T-helper 9 cell (primary cell): ENCODE measurements around the gene CA12.
"Not testable (repeated sequence)": the region's sequence is repeated elsewhere in the genome, so short reads cannot be mapped to it uniquely, and the experiment has no call there.

Source experiments
- DNase-seq: peaks from one replicate; pipeline ENCODE4 v3.0.0-alpha.2; 2020

Gene CA12

DNA sequence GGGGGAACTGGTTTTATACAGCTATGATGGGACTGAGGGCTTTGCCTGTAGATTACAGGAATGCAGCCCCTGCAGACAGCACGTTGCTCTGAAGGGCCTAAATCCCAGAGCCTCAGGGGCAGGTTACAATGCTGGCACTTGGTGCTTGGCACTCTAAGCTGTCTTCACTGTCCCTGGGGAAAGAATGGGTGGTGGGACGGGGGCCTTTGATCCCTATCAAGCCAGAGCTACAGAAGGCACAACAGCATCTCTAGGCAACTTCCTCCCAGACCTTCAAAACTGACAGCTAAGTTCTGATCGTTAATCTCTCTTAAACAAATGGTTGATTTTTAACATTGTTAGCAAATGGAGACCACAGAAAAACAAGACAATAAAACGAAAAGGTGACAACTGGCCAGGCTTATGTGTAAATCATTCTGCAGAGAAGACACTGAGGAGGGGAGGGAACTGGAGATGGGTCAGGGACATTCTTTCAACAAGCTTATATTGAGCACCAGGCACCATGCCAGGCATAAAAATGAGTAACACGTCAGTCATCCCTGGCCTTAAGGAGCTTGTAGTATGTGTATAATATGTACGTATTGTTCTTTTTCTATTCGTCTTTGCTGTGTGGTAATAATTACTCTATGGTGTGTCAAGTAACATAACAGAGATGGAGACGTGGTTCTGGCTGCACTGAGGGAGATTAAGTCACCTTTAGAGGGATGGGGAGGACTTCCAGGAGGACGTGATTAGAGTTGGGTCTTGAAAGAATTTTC lies 49.1 kb downstream of the CA12 start:
- no peak for DNase-seq

DNA sequence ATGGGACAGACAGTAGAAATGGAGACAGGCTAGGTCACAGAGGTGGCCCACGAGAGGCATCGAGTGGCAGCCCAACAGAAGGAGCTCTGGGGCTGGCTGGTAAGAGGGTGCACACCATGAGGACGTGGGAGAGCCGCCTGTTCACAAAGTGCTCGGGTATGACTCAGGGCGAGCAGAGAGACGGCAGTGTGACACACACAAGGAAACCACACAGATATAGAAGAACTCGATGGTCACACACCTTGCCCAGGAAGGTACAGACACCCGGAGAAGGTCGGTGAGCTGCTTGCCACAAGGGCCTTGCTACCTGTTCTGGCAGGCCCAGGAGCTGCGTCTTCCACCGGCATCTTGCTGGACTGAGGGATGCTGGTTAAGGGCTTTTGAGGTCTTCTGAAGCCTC lies 50.2 kb downstream of the CA12 start:
- DNase-seq, result no peak

DNA sequence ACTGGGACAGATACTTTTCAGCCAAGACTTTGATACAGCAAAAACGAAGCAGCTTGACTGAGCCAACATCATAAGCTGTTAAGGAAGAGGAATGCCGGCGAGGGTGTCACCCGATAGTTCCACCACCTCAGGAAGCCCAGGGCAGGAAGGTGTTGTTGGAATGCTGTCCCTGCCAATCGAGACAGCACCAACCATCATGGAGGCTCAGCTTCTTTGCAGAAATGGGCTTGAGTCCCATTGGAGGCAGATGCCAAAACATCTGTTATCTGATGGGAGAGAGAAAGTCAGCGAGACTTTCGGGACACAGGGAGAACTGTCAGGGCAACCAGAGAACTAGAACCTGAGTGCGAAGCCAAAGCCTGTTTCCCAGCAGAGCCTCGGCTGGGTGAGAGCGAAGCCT lies 50.7 kb downstream of the CA12 start:
- no peak for DNase-seq

DNA sequence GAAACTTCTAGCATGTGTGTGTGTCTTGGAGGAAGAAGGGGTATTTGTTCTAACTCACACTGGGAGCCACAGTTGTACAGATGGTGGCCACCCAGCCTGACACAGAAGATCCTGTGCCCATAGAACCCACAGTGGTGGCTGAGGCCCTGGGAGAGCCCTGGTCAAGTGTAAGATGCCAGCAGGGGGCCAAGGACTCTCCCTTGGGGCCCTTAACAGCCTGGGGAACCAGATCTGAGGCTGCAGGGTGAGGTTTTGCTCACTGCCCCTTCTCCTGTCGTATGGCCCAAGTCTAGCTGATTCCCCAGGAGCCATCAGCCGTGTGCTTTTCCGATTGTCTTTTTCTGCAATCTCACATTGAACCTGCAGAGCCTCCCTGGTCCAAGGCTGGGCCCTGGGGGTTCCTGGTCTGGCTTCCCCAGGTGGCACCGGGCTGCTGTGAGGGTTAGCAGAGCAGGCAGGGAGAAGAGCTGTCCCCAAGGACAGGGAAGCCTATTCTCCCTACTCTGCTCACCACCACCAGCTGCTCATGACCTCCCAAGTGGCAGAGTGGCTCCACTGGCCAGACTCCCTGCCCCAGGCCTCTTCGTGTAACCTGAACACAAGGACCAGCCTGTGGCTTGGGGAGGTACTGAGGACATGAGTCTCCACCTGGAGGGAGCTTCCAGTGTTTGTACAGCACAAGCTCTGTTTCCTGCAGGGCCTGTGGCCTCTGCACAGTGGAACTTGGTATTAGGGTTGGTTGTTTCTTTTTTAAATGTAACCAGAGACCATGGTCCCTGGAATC lies 51.9 kb downstream of the CA12 start:
- DNase-seq, result no peak

DNA sequence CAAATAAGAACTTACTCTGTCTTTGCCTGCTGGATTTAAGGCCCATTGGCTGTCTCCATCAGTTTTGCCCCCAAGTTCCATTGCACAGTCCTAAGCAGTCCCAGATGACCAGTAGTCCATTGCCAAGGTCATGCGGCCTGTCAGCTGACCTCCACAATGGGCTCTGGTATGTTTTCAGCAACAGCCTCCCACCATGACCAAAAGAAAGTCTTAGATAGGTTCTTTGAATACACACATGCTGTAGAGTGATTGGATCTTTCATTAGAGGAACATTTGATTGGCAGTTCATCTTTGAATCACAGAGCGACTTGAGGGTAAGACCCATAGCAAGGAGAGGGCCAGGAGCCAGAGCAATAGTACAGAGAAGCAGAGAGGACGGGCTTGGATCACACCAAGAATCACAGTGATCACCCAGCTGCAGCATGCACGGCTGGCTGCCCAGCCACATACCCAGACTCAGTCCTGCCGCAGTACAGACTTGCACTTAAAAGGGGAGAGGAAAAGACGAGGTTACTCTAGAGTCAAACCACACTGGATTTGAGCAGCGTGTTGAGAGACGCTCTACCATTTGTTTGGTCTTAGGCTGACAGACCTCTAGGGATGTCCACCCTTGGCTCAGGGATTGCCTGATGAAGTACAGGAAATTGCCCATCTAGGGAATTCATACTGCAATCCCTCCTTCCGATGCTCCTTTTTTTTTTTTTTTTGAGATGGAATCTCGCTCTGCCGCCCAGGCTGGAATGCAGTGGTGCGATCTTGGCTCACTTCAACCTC lies 53.8 kb downstream of the CA12 start:
- no peak for DNase-seq

DNA sequence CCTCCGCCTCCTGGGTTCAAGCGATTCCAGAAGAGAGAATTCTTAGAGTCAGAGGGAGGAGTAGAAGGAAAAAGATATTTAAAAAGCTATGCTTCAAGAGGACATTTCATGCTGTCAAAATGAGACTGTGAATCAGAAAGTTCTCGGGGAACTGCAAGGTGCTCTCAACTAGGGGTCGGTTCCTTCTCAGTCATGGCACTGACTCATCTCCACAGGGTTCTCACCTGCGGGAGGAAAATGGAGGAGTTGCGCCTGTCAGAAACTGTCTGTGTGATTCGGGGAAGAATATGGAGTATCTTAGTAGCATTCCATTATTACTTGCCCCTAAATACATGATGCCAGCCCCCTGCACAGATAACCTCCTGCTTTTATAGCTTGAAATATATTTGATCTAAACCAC lies 56.9 kb downstream of the CA12 start:
- no peak for DNase-seq

DNA sequence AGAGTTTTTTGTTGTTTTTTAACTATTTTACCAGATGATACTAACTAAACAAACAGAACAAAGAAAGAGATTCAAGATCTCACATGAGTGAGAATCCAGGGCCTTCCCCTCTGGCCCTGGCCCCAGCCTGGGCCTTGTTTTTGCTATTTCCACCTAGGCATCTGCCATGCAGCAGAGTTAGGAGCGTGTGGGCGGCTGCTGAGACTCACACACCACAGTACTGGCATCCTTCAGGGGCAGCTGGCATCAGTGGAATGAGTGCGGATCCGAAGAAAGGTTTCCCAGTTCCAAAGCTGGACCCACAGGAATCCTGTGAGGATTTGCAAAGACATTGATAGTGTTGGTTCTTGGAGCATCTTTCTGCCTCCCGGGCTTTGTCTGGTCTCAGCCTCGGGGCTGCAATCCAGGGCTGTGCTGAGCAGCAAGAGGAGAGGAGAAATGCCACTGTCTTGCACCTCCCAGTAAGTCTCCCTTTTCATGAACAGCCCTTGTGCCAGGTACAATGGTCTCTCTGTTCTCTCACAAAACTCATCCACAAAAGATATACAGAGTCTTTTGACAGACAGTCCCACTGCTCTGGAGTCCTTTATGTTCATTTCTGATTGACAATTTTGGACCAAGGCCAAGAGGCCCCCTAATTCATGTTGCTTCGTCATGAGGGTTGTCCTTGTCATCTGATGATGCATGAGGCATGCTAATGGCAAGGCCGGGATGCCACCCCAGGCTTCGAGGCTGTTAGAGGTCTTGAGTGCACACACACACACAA lies 57.7 kb downstream of the CA12 start:
- no peak for DNase-seq

DNA sequence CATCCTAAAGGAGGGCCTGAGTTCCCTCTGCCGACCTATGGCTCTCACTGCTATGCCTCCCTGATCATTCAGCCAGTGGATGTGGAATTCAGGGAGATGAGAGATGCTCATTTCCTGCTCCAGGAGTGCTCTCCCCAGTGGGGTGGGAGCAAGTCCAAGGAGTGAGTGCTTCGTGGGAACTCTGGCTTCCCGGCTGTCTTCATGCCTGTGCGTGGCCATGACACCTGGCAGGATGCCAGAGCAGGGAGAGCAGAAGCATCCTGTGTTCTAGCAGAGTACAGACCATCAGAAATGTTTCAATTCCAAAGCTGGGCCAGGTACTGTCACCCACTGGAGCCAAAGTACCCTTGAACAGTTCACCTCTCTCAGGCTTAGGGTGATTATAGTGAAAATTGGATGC lies 59.1 kb downstream of the CA12 start:
- no peak for DNase-seq

DNA sequence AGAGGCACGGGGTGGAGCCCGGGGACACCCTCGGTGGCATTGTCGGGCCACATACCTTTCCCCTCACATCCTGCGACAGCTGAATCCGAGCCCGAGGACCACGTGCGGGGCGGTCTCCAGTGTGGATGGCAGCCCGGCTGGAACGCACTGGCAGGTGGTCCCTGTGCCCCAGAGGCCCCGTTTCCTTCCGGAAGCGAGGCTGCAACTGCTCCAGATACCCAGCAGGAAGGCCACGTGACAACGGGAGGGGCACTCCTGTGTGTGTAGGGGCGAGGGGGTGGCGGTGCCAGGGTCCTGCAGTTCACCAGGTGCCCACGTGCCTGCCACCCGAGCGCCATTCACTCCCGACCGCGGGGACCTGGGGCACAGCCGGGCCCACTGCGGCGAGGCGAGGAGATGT lies 60.2 kb downstream of the CA12 start:
- no peak for DNase-seq

DNA sequence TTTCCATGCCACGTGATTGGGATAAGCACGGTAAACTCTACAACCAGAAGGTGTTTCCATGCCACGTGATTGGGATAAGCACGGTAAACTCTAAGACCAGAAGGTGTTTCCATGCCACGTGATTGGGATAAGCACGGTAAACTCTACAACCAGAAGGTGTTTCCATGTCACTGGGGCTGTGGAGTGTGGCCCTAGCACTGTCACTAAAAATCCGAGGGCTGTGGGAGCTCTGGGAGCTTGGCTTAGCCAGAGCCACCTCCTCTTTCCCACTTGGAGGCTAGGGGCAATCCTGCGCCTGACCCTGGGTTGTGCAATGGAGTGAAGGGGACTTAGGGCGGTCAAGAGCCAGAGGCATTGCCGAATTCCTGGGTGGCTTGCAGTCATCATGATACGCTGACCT lies 60.7 kb downstream of the CA12 start:
- not testable (repeated sequence) for DNase-seq

DNA sequence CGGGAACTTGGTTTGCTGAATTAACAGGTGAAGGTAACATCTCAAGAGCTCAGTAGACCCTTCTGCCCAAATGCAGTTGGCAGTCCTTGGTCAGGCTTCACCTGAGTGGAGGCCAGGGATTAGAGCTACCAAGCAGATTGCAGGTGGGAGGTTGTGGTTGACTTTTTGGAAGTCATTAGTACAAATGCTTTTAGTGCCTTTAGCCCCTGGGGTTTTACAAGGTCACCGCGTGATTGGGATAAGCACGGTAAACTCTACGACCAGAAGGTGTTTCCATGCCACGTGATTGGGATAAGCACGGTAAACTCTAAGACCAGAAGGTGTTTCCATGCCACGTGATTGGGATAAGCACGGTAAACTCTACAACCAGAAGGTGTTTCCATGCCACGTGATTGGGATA lies 61.2 kb downstream of the CA12 start:
- not testable (repeated sequence) for DNase-seq

DNA sequence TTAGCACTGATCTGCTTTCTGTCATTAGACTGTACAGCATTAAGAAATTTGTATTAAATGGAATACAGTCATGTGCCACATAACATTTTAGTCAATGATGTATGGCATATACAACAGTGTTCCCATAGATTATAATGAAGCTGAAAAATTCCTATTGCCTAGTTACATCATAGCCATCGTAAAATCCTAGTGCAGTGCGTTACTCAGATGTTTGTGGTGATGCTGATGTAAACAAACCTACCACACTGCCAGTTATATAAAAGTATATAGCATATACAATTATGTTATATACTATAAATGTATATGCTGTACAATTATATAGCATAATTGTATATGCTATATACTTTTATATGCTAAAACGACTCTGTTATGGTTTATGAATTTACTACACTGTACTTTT lies 62.6 kb downstream of the CA12 start:
- no peak for DNase-seq

DNA sequence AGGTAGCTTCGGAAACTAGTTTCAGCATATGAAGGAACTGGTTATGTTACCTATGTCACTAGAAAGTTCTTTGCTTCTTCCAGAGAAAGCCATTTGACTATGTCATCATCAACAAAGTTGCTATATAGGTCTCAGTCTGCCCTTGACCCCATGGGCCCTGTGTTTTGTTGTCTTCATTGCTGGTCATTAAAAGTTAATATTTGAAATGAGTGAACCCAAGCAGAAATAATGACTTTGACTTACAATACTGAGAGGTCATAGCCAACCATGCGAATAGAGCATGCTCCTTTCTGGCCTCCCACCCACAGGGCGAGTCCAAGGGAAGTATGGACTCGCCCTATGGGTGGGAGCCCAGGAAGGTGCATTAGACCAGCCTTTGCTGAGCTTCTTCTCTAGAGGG lies 63.3 kb downstream of the CA12 start:
- no peak for DNase-seq

DNA sequence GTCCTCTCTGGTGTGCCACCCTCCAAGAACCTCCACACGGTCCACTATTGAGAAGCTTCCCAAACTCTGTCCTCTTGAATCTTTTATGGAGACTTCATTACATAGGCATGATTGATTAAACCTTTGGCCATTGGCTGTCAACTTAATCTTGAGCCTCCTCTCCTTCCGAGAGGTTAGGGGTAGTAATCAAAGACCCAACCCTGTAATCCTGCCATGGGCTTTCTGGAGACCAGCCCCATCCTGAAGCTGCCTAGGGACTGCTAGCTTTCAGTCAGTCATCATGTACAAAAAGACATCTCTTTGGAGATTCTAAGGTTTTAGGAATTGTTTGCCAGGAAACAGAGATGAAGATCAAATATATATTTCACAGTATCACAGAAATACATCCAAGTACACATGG lies 67.2 kb downstream of the CA12 start:
- no peak for DNase-seq

DNA sequence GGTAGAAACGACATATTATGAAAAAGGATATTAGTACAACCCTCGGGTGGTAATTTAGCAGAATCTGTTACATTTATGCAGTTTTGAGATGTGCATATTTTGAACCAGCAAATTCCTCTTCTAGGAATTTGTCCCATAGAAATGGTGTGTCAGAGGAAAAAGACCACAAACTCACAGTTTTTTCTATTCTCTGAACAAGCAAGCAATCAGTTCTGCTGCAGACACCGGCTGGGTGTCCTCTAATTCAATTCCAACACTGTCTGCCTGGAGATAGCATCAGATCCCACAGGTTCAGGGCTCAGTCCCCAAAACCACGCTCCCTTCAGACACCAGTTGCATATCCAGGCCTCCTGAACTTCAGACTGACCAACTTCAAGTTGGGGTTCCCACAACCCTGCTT lies 67.8 kb downstream of the CA12 start:
- no peak for DNase-seq

DNA sequence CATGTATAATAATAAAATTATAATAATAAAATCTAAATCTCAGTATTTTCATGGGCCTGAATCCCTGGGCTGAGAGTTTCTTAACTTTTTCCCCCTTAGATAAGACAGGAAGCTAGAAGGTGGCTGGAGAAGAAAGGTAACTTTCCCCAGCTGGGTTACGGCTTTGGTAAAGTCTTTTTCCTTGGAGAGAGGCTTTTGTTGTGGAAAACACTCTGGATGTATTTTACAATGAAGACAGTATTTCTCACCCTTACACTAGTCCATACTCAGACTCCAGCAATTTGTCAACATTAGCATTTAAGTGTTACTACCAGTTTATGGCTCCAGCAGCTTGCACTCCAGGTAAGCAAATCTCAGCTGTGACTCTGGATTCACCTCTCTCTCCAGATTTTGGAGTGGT lies 69.4 kb downstream of the CA12 start:
- no peak for DNase-seq

DNA sequence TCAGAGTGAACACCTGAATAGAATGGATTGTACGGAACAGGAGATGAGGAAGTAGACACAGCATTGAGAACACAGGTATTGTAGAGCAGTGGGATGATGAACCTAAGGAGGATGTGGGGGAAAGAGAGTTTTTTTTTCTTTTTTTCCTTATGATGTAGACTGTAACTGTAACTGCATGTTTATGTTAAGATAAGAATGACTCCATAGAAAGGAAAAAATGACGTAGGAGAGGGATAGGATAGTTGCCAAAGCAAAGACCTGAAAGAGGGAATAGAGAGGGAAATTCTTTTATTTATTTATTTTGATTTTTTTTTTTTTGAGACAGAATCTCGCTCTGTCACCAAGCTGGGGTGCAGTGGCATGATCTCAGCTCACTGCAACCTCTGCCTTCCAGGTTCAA lies 71.0 kb downstream of the CA12 start:
- DNase-seq, result no peak

DNA sequence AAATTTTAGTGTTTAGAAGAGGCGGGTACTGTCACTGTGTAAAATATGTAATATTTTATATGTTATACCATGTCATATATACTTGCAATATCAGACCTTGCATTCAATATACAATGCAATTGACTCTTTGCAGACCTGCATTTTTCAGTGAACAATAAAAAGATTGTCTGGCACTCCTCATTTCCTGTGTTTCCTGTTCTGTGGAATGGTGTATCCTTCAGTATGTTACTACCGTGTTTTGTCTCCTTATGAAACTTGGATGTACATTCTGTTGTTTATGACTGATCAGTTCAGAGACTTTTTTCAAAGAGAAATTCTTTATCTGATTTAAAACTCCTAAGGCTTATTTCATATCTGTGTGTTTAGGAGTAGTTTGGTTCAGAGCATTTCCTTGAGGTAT lies 72.7 kb downstream of the CA12 start:
- no peak for DNase-seq

DNA sequence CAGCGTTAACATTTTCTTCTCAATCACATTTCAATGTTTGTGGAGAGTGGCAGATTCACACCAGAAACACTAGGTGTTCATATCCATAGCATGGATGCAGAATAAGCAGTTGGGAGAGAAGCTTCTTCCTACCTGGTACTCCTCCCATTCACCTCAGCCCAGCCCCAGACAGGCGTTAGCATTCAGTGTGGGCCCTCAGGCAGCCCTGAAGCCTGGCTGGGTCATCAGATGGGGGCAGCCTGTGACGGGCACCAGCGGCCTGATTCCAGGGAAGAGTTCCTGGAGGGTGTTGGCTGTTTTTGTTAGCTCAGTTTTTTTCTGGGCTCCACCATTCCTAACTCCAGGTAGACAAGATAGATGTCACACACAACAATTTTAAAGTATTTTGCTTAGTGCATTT lies 73.2 kb downstream of the CA12 start:
- no peak for DNase-seq

DNA sequence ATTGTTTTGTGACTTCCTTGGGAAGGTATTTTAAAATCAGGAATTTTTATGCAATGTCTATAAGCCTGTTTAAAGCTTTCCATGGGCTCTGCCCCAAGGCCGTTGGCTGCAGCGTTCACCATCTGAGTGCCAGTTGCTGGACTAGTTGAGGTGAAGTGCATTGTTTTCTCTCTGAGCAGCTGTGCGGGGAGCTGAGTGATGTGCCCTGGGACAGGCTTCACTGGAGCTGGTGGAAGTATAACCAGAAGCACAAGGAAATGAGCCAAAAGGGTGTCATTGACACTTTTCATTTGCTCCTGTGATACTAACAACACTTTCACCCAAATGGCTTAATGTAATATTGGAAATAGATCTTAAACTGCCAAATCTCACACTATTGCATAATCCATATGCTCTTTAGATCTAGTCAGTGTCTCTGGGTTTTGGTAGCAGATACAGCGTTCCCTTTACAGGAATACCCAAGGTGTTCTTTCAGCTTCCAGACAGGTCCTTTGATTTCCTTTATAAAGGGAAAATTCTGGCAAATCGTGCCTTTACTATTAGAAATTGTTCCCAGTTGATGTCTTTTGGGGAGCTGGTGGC lies 75.1 kb downstream of the CA12 start:
- no peak for DNase-seq

DNA sequence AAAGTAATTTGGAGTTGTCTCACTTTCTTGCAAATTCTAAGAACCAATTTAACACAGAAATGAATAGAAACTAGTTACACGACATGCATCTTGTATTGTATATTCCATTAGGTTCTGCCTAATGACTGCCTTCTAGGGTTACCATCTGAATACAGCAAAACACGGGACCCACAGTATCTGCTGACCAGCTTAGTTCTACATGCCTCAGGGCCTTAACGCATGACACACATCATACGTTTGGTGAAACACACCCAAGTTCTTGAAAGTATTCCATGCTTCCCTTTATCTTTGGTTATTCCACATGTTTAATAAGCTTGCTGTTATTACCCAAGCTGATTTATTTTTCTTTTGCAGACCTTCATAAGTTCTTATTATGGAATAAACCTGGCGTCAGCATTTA lies 76.4 kb downstream of the CA12 start:
- DNase-seq, result no peak

DNA sequence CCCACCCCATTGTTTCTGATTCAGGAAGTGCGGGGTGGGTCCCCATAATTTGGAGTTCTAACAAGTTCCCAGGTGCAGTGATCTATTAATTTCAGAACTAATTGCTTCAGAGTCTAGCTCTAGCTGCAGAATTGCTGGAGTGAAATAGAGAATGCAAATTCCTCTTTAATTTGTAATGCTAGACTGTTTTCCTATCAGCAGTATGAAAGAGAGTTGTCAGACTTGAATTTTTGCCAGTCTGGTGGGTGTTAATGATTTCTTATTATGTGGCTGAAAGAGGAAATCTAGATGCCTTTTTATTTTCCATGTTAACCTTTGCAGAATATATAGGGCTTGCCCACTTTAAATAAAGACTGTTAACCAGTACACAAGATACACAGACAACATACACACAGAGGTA lies 80.6 kb downstream of the CA12 start:
- DNase-seq, result no peak
